AG04450 (cell line): ENCODE data around the gene PDSS2. TPM values are rescaled to one million over a fixed set of nuclear protein-coding genes. Genes with fewer than 3 reads are reported as not detected.

ENCODE experiments used
- CTCF ChIA-PET: fragments of 300-600, 350-600 bp; formaldehyde crosslinking; extraction: SDS; loops from one replicate; lab custom pipeline; 2022; ENCODE audit warnings: antibody characterized with exemption, inconsistent platforms; lab: Charles Lee
- POLR2A ChIA-PET: fragments of 350-600 bp; formaldehyde crosslinking; extraction: SDS; loops from one replicate; lab custom pipeline; 2021; ENCODE audit warnings: antibody characterized with exemption, inconsistent platforms; lab: Yijun Ruan, JAX
- DNase-seq: peaks from one replicate; pipeline ENCODE4 v3.0.0-alpha.2; 2011; ENCODE audit warnings: low read depth, low spot score
- H3K27ac ChIP-seq: one replicate; pipeline ENCODE4 v1.5.1; 2012; ENCODE audit warnings: low read depth, low read length, control low read depth
- H3K27me3 ChIP-seq: one replicate; pipeline ENCODE4 v1.6.0; 2012; ENCODE audit warnings: low read length; ENCODE audit not compliant: control insufficient read depth, insufficient read depth
- H3K4me3 ChIP-seq: 2 replicates; pipeline ENCODE4 v1.5.1; 2011; ENCODE audit warnings: mild to moderate bottlenecking, low read depth, low read length, control low read depth
- H3K9me3 ChIP-seq: 2 replicates; pipeline ENCODE4 v1.5.1; 2012; ENCODE audit warnings: low read length; ENCODE audit not compliant: control insufficient read depth, insufficient read depth
- CTCF ChIP-seq: IDR thresholded peaks from 2 replicates; pipeline ENCODE4 v1.5.1; 2011; ENCODE audit warnings: low read depth, low read length, control low read depth, inconsistent platforms
- polyA plus RNA-seq: library from polyadenylated mRNA; depleted of rRNA; stranded (reverse); fragments of >200 nt; gene quantifications from 2 replicates; pipeline ENCODE4 v1.2.3, GENCODE V29; 2011

Gene PDSS2
- polyA plus RNA-seq, 1 experiment = 19.1 TPM

GRCh38 chr6:107328081-107328480, 131.3 kb downstream of the PDSS2 start:
- no peaks in the 10 kb centered on the region for H3K9me3 ChIP-seq
- no peak for DNase-seq
- no peak overlapping the region for H3K4me3 ChIP-seq
- ChIA-PET CTCF (interaction anchor here (1.3 kb wide), 1 partner anchor 10 kb away, joined by 8 read pairs; no protein-coding TSS in a partner anchor), POLR2A (no interaction called here)
- TF ChIP-seq CTCF = no peak
- H3K27me3 ChIP-seq = no peaks in the 10 kb centered on the region
- H3K27ac ChIP-seq = no peak overlapping the region

- no peak for DNase-seq
- POLR2A ChIA-PET = interaction anchor here (0.5 kb wide), 1 partner anchor 63 kb away, joined by 7 read pairs; no protein-coding TSS in a partner anchor
- H3K4me3 ChIP-seq = no peak overlapping the region
- CTCF ChIA-PET = interaction anchor here (0.9 kb wide), 1 partner anchor 524 kb away, joined by 4 read pairs; no protein-coding TSS in a partner anchor
- no peak for TF ChIP-seq CTCF
- no peaks in the 10 kb centered on the region for H3K9me3 ChIP-seq
- no peak overlapping the region for H3K27ac ChIP-seq
- H3K27me3 ChIP-seq = no peaks in the 10 kb centered on the region
Measured at GRCh38 chr6:107323133-107323785, 136.1 kb downstream of the PDSS2 start.

GRCh38 chr6:107321793-107322192, 137.6 kb downstream of the PDSS2 start:
- no peak for TF ChIP-seq CTCF
- H3K9me3 ChIP-seq = no peaks in the 10 kb centered on the region
- DNase-seq = no peak
- H3K4me3 ChIP-seq = no peak overlapping the region
- H3K27me3 ChIP-seq = no peaks in the 10 kb centered on the region
- CTCF ChIA-PET = no interaction called here
- POLR2A ChIA-PET = no interaction called here
- no peak overlapping the region for H3K27ac ChIP-seq

GRCh38 chr6:107319906-107320530, 139.3 kb downstream of the PDSS2 start:
- no peak overlapping the region for H3K4me3 ChIP-seq
- H3K27ac ChIP-seq = no peak overlapping the region

More at GRCh38 chr6:107319906-107320530, 139.3 kb downstream of the PDSS2 start:
- no peak for TF ChIP-seq CTCF
- no peak for DNase-seq
- Histone ChIP-seq H3K9me3 (no peaks in the 10 kb centered on the region), H3K27me3 (no peaks in the 10 kb centered on the region)
- ChIA-PET POLR2A (no interaction called here), CTCF (interaction anchor here (0.6 to 3.0 kb wide), 4 partner anchors 97 to 341 kb away, joined by 3 to 12 read pairs (median 4); partner anchors contain the start of gene PDSS2)
